GM18508 (cell line): ENCODE measurements around the gene LRRTM2.
"Not testable (repeated sequence)": the region's sequence is repeated elsewhere in the genome, so short reads cannot be mapped to it uniquely, and the experiment has no call there.

Experiments
- ATAC-seq: cut with Tn5 transposase; IDR thresholded peaks from one replicate; pipeline ENCODE4 v1.9.1; 2021; ENCODE audit warnings: moderate number of reproducible peaks; ENCODE audit not compliant: insufficient read depth, unreplicated experiment

The LRRTM2 gene

DNA sequence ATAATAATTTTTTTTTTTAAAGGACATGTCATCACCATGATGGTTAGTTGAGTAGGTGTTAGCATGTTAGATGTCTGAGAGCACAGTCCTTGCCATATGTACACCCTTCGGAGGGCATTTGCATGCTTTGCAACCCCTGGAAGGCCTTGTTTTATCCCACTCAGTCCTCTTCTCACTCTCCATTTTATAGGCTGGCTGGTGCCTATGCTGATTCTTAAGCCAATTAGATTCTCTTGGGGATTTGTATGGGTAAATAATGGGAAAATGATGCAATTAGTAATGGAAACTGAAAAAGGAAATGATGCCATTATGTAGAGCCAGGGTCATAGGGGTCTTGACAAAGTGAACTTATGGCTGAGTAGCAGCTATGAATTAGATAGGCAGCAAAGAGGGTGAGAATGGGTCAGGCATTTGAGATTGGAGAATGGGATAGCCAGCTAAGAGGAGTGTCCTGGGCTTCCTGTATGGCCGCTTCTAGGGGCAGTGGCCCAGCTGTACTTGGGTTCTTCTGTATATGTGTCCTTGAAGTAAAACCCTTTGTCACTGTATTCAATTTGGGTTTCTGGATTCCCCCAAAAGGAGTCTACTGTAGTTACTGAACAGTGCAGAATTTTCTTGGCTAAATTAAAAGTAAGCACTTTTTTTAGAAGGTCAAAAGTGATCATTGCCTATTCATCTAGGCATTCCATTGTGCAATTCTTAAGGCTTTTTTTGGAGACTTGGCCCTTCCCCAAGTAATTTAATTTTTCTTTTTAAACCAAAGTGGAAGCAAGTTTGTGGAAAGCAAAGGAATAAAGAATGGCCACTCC is 31.6 kb downstream of the LRRTM2 start:
- no peak for ATAC-seq

DNA sequence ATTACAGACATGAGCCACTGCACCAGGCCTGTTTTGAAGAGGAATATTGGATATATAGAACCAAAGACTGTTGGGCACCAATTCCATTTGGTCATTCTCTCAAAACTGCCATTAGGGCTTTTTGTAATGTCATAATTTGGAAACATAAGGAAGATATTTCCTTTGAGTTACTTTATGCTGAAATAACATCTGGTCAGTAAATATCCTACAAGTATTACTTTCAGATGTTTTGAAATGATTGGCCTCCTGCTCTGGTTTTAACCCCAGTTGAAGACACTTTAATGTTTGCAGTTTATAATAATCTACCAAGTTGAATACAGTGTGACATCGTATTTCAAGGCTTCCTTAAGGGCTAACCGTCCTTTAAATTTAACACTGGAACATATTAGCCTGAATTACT is 33.6 kb downstream of the LRRTM2 start:
- no peak for ATAC-seq

DNA sequence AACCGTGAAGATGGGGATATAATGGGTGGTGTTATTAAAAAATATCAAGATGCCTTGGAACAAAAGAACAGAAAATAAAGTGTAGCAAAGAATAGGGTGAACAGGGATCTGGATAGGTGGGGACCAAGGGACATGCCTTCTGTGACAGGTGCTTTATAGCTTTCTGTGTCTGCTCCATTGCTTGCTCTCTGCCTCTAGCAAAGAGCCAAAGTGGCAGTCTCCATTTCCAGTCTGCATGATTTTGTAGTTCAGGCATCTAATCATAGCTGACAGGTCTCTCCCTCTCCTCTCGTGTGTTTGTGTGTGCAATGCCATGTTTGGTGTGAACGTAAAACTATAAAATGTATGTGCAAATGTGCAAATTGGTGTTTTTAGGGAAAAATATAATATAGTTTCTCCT is 35.0 kb downstream of the LRRTM2 start:
- no peak for ATAC-seq

DNA sequence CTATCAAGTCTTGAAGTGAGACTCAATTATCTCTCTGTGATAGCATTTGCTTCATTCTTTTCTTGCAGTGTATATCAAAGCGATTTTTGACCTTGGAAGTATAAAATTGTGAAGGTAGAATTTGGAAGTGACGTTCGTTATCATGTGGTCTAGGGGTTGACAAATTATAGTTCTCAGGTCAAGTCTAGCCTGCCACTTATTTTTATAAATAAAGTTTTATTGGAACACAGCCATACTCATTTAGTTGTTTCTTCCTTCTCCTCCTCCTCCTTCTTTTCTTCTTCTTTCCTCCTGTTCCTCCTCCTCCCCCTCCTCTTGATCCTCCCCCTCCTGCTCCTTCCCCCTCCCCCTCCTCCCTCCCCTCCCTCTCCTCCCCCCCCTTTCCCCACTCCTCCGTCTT is 38.0 kb downstream of the LRRTM2 start:
- no peak for ATAC-seq

DNA sequence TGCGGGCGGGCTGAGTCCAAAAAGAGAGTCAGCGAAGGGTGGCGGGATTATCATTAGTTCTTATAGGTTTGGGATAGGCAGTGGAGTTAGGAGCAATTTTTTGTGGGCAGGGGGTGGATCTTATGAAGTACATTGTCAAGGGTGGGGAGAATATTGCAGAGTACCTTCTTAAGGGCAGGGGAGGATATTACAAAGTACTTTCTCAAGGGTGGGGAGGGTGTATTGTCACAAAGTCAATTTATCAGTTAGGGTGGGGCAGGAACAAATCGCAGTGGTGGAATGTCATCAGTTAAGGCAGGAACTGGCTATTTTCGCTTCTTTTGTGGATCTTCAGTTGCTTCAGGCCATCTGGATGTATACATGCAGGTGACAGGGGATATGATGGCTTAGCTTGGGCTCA is 40.3 kb downstream of the LRRTM2 start:
- not testable (repeated sequence) for ATAC-seq

DNA sequence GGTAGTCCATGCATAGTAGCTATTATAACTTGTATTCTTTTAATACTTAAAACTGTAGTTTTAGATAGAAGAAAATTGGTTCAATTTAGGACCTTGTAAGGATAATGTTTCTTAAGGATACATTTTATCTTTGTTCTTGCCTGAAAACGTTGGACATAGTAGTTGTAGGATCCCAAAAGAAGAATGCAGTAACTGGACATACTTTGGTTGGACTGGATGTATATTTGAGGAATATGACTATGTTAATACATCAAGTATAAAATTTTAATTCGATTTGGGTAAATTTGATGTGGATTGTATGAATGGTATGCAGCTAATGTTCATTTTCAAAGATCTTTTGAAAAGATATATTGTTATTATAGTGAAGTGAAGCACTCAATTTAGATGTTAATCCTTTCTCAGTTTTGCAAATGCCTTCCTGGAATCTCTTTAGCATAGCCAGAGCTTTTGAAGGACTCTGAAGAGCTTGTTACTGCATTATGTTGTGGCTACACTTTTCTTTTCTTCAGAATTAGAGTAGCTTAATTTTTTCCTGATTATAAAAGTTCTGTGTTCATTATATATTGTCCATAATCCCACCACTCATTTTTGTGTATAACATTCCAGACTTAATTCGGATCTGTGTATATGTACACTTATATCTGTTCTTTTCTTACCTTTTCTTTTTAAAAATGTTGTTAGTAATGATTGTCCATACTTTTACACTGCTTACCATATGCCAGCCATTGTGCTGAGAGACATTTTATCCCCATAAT is 41.2 kb downstream of the LRRTM2 start:
- no peak for ATAC-seq

DNA sequence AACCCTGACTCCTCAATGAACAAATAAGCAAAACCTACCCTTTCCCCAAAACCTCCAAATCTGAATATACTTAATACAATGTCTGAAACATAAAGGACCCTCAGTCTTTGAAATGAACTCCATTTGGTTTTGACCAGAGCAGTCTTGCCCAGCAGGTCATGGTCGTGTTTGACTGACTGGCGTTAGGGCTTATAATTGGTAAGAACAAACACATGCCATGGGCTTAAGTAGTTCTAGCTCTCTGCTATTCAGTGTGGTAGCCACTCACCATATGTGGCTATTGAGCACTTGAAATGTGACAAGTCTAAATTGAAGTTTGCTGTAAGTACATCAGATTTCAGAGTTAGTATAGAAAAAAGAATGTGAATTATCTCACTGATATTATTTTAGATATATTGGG is 42.1 kb downstream of the LRRTM2 start:
- no peak for ATAC-seq

DNA sequence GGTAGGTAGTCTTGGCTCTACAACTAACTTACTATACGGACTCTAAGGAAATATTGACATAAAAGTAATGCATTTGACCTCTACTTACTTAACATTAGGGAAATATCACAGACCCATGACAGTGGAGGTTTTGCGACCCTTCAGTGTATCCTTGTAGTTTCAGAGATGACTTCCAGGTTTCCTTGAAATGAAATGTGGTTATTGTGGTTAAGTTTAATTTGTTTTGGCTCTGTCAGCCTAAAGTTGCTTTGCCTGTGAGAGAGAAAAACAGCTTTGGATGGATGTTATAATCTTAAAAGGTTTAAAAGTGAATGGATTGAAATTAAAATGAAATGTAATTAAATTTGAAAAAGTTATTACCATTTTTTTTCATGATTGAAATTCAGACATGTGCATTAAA is 42.9 kb downstream of the LRRTM2 start:
- ATAC-seq: no peak

DNA sequence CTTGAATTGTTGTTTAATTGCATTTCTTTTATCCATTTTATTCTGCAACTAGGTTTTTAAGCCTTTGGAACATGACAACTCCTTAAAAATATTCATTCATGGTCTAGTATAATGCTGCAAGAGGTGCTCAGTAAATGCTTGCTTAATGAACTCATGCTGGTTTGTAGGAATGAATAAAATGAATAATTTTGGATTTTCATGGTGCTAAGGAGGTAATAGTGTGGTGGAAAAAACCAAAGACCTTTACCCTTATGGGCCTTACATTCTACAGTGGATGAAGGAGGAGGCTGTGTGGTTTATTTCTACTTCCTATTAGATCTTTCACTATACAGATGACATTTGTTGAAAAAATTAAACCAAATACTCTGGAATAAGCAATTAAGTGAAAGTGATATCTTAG is 43.4 kb downstream of the LRRTM2 start:
- no peak for ATAC-seq

DNA sequence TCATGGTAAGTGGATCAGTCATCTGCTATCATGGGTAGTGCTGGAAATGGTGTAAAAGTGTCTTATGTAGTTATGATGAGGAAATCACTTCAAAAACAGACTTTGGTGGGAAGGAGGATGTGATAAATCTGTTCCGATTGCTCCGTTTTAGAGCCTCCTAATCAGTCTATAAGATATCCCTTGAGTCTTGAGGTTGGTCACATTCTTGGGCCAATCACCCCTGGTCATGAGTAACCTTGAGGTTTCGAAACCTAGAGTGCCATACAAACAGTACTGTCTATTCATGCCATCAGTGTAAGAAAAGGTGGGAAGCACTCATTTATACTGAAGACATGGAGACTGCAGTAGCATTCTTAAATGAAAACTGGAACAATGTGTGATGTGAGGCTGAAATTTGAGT is 45.8 kb downstream of the LRRTM2 start:
- ATAC-seq: no peak

DNA sequence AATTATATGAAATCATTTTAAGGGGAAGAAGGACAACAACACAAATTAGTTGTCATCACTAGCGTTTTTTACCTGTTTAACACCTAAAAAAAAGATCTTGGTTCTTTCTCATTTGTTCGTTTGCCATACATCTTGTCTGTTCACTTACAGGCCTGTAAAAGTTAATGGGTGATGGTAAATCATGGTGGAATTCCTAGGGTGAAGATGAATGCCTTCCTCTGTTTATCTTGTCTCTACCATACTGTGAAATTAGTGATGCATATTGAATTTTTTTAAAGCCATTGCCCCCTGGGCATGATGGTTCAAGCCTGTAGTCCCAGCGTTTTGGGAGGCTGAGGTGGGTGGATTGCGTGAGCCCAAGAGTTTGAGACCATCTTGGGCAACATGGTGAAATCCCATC is 46.6 kb downstream of the LRRTM2 start:
- no peak for ATAC-seq

DNA sequence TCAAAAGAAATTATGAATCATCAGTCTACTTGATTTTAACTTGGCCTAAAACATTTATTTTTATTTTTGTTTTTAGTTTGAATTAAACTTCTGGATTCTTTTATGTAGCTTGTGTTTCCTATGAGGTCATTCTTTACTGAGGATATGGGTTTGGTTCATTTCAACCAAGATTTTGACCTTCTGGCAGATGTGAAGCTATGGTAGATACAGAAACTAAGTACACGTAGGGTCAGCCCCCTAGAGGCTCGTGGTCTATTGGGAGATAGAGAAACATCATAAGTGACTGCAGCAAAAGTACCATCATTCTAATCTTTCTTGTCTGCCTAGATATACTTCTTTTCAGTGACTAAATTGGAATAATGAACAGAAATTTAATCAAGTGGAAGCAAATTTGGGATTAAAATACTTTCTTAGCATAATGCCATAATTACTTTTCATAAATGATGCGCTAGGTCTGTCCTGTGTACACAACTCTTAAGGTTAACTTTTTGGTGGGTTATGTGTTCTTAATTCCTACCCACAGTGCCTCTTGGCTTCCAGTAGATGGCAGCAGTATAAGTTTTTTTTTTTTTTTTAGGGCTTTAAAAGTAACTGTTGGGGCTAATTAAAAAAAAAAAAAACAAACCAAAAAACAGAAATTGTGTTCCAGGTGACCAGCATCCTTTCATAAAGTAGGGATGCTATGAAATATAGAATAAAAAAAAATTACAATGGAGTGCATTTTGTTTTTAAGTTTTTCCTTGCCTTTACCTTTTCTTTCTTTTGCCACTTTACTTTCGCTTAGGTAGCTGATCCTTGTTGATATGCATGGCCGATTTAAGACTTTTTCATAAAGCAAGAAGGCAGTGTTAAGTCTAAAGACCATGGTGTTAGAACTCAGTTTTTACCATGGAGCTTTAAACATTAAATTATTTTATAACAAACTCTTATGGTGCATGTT is 49.9 kb downstream of the LRRTM2 start:
- ATAC-seq: no peak

DNA sequence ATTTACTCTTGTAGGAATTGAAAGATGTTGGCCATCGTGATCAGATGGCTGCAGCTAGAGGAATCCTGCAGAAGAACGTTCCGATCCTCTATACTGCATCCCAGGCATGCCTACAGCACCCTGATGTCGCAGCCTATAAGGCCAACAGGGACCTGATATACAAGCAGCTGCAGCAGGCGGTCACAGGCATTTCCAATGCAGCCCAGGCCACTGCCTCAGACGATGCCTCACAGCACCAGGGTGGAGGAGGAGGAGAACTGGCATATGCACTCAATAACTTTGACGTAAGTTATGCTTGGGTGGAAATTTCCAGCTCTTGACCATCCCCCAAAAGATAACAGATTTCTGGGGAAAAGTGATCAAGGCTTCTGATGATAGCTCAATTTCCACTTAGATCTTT is 50.6 kb downstream of the LRRTM2 start:
- ATAC-seq: no peak

DNA sequence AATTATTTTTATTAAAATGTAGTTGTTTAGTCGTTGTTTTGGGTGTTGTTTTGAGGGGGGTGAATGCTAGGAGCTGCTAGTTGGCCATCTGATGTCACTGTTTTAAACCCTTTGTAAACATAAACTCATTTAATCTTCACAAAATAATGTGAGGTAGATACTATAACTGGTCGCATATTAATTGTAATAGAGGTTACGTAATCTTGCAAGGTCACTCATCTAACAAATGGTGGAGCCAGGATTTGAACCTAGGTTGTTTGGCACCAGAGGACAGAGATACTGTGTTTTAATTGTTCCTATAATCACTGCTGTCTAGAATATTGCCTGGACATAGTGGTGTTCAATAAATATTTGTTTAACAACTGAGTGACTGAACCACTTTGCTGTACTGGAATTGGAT is 54.4 kb downstream of the LRRTM2 start:
- no peak for ATAC-seq

DNA sequence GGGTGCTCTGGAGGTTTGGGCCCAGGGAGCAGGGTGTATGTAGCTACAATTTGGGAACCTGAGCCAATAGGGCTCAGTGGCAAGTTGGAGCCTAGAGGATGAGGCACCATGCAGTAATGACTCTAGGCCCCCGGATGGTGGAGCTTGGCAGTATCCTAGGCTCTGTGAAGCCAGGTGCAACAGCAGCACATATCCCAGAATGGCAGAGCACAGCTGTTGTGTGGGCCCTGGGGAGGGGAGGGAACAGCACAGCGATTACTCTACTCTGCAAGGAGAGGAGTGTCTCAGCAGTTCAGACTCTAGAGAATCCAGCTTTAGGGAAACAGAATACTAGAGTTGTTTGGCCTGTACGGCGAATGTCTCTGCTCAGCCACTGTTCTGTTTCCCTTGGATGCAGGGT is 56.1 kb downstream of the LRRTM2 start:
- ATAC-seq: no peak
